Measurements from ENCODE around the gene ERBB3. TPM values are rescaled to one million over a fixed set of nuclear protein-coding genes. Genes with fewer than 3 reads are reported as not detected.

ERBB3 gene
- polyA plus RNA-seq, 1 of the 3 experiments (the other 2 are of a cell fraction) = 1.4 TPM

GRCh38 chr12:56102683-56103065, 22.7 kb downstream of the ERBB3 start:
- H3K9ac ChIP-seq = no peak overlapping the region

DNA sequence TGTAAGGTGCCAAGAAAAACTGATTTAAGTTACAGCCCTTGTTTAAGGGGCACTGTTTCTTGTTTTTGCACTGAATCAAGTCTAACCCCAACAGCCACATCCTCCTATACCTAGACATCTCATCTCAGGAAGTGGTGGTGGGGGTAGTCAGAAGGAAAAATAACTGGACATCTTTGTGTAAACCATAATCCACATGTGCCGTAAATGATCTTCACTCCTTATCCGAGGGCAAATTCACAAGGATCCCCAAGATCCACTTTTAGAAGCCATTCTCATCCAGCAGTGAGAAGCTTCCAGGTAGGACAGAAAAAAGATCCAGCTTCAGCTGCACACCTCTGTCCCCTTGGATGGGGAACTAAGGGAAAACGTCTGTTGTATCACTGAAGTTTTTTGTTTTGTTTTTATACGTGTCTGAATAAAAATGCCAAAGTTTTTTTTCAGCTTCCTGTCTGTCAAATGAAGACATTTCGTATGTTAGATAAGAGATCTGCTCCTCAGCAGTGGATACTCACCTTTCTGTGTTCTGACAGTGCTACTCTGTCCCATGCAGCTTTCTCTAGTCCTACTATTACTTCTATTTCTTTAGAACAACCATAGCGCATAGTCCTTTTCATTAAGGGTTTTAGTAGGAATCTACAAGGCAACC, 23.2 kb downstream of the ERBB3 start:
- Histone ChIP-seq H3K4me2 (peak overlapping the region; percentile 74), H3K4me3 (ENCODE audit: low read depth in 2 of 2, low read length in 1 of 2) (peak overlapping the region; percentile 89 to 90), H3K27me3 (ENCODE audit: insufficient read depth) (no peaks in the 10 kb centered on the region), H3K36me3 (replicated peaks in 1 of 2; ENCODE audit: control insufficient read depth in 1 of 2, insufficient read depth in 2 of 2, low read length in 1 of 2) (peaks cover 19 to 22% of the 10 kb centered on the region in 2 experiments), H3K79me2 (ENCODE audit: insufficient read depth) (peaks cover 38% of the 10 kb centered on the region), H3K9me2 (no peaks in the 10 kb centered on the region), H3K9ac (peak overlapping the region; percentile 71), H3K4me1 (ENCODE audit: control insufficient read depth in 1 of 2, insufficient read depth in 2 of 2, low read depth in 1 of 2, low read length in 1 of 2) (peaks cover 5 to 19% of the 10 kb centered on the region in 2 experiments; a peak in 3 of 4 replicates), H4K20me1 (ENCODE audit: insufficient read depth) (0 out of 2 replicates have a peak, but pooled peaks cover 3% of the 10 kb centered on the region), H3F3A (replicated peaks; ENCODE audit: insufficient read depth) (peaks cover 11% of the 10 kb centered on the region), H2AFZ (ENCODE audit: low read depth) (peak overlapping the region; percentile 87), H3K27ac (ENCODE audit: low read depth in 2 of 2, low read length in 1 of 2) (peak overlapping the region; percentile 58 to 83; a peak in 3 of 4 replicates), H3K9me3 (no peaks in the 10 kb centered on the region)
- ChIA-PET POLR2A (interaction anchor here (1.3 to 2.5 kb wide), 6 partner anchors 13 to 257 kb away, joined by 3 to 33 read pairs (median 6); partner anchors contain the start of genes ERBB3, IKZF4, RPL41 and STAT2), CTCF (interaction anchor here (1.1 to 1.5 kb wide), 3 partner anchors 22 to 74 kb away, joined by 3 to 5 read pairs (median 3); no protein-coding TSS in a partner anchor)
- WGBS (ENCODE audit: low lambda C conversion rate) = 80% methylated on average over 6 of the region's 6 CpGs
- DNase-seq = no peak
- TF ChIP-seq RAD21 (IDR thresholded peaks at IDR 0.05; ENCODE audit: low read length) (no peak), RFX5 (IDR thresholded peaks at IDR 0.05; ENCODE audit: low read length) (no peak), SIN3A (IDR thresholded peaks at IDR 0.05; ENCODE audit: borderline replicate concordance, low read depth, low read length) (no peak), MXI1 (IDR thresholded peaks at IDR 0.05; ENCODE audit: low read depth, low read length) (no peak), TCF12 (IDR thresholded peaks at IDR 0.05) (no peak), FOXJ3 (CRISPR knock-in tag; IDR thresholded peaks at IDR 0.05) (no peak), FOSL2 (IDR thresholded peaks at IDR 0.05; ENCODE audit: borderline replicate concordance, low read depth) (no peak), RCOR1 (IDR thresholded peaks at IDR 0.05; ENCODE audit: low read length) (no peak), GABPA (IDR thresholded peaks at IDR 0.05; ENCODE audit: low read depth) (no peak), GATA2 (CRISPR knock-in tag; IDR thresholded peaks at IDR 0.05) (no peak)
- TF ChIP-seq, protein P1, sequence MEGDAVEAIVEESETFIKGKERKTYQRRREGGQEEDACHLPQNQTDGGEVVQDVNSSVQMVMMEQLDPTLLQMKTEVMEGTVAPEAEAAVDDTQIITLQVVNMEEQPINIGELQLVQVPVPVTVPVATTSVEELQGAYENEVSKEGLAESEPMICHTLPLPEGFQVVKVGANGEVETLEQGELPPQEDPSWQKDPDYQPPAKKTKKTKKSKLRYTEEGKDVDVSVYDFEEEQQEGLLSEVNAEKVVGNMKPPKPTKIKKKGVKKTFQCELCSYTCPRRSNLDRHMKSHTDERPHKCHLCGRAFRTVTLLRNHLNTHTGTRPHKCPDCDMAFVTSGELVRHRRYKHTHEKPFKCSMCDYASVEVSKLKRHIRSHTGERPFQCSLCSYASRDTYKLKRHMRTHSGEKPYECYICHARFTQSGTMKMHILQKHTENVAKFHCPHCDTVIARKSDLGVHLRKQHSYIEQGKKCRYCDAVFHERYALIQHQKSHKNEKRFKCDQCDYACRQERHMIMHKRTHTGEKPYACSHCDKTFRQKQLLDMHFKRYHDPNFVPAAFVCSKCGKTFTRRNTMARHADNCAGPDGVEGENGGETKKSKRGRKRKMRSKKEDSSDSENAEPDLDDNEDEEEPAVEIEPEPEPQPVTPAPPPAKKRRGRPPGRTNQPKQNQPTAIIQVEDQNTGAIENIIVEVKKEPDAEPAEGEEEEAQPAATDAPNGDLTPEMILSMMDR (IDR thresholded peaks at IDR 0.05) = no peak
- TF ChIP-seq, protein P2, sequence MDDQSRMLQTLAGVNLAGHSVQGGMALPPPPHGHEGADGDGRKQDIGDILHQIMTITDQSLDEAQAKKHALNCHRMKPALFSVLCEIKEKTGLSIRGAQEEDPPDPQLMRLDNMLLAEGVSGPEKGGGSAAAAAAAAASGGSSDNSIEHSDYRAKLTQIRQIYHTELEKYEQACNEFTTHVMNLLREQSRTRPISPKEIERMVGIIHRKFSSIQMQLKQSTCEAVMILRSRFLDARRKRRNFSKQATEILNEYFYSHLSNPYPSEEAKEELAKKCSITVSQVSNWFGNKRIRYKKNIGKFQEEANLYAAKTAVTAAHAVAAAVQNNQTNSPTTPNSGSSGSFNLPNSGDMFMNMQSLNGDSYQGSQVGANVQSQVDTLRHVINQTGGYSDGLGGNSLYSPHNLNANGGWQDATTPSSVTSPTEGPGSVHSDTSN (IDR thresholded peaks at IDR 0.05) = no peak

More at GRCh38 chr12:56102683-56103065, 22.7 kb downstream of the ERBB3 start:
- Histone ChIP-seq H3K36me3 (replicated peaks in 1 of 2; ENCODE audit: control insufficient read depth in 1 of 2, insufficient read depth in 2 of 2, low read length in 1 of 2) (peaks cover 14 to 18% of the 10 kb centered on the region in 2 experiments), H3F3A (replicated peaks; ENCODE audit: insufficient read depth) (peaks cover 7% of the 10 kb centered on the region), H3K4me2 (no peak overlapping the region; the same call in 1 of the 2 replicates), H3K9me2 (no peaks in the 10 kb centered on the region), H4K20me1 (ENCODE audit: insufficient read depth) (0 out of 2 replicates have a peak, but pooled peaks cover 3% of the 10 kb centered on the region), H3K27ac (ENCODE audit: low read depth in 2 of 2, low read length in 1 of 2) (no peak overlapping the region), H3K27me3 (ENCODE audit: insufficient read depth) (no peaks in the 10 kb centered on the region), H3K4me1 (ENCODE audit: control insufficient read depth in 1 of 2, insufficient read depth in 2 of 2, low read depth in 1 of 2, low read length in 1 of 2) (peaks cover 5 to 19% of the 10 kb centered on the region in 2 experiments; a peak in 3 of 4 replicates), H3K79me2 (ENCODE audit: insufficient read depth) (peaks cover 33% of the 10 kb centered on the region), H3K4me3 (ENCODE audit: low read depth in 2 of 2, low read length in 1 of 2) (no peak overlapping the region), H3K9me3 (no peaks in the 10 kb centered on the region), H2AFZ (ENCODE audit: low read depth) (no peak overlapping the region)
- no peak for DNase-seq
- WGBS (ENCODE audit: low lambda C conversion rate) = 41% methylated on average over 1 of the region's 1 CpG
- ChIA-PET CTCF (interaction anchor here (1.2 kb wide), 1 partner anchor 23 kb away, joined by 3 read pairs; no protein-coding TSS in a partner anchor), POLR2A (no interaction called here)
- no peak for TF ChIP-seq JUND (IDR thresholded peaks at IDR 0.05)
- TF ChIP-seq ELF1 (IDR thresholded peaks at IDR 0.05) = no peak
- TF ChIP-seq FOSL2 (IDR thresholded peaks at IDR 0.05; ENCODE audit: borderline replicate concordance, low read depth) = no peak
- no peak for TF ChIP-seq RFX5 (IDR thresholded peaks at IDR 0.05; ENCODE audit: low read length)
- no peak for TF ChIP-seq SIN3A (IDR thresholded peaks at IDR 0.05; ENCODE audit: borderline replicate concordance, low read depth, low read length)
- TF ChIP-seq TAF1 (IDR thresholded peaks at IDR 0.05; ENCODE audit: borderline replicate concordance, low read depth, low read length) = no peak
- no peak for TF ChIP-seq USF1 (IDR thresholded peaks at IDR 0.05; ENCODE audit: borderline replicate concordance, low read depth)
- no peak for TF ChIP-seq YY1 (IDR thresholded peaks at IDR 0.05; ENCODE audit: low read depth)
- no peak for TF ChIP-seq USF2 (IDR thresholded peaks at IDR 0.05; ENCODE audit: borderline replicate concordance, low read depth, low read length)
- TF ChIP-seq CHD2 (IDR thresholded peaks at IDR 0.05; ENCODE audit: low read length, partially characterized antibody) = no peak
- TF ChIP-seq, protein P2 (IDR thresholded peaks at IDR 0.05) = no peak
- TF ChIP-seq EP300 (IDR thresholded peaks at IDR 0.05; ENCODE audit: borderline replicate concordance in 1 of 2, low read depth in 1 of 2, low read length in 1 of 2) = no peak
- no peak for TF ChIP-seq NFIC (IDR thresholded peaks at IDR 0.05; ENCODE audit: borderline replicate concordance)
- TF ChIP-seq FOXJ3 (CRISPR knock-in tag; IDR thresholded peaks at IDR 0.05) = no peak

Measured in SK-N-SH (cell line).